NAMALWA (cell line): ENCODE results near the gene LYSMD2.
A peak's percentile ranks its signal among the peaks of the same experiment; 100 is the strongest.
"Not testable (repeated sequence)": the region's sequence is repeated elsewhere in the genome, so short reads cannot be mapped to it uniquely, and the experiment has no call there.

Source experiments
- DNase-seq: peaks from one replicate; pipeline ENCODE4 v3.0.0-alpha.2; 2015; ENCODE audit warnings: low spot score

LYSMD2 gene, protein sequence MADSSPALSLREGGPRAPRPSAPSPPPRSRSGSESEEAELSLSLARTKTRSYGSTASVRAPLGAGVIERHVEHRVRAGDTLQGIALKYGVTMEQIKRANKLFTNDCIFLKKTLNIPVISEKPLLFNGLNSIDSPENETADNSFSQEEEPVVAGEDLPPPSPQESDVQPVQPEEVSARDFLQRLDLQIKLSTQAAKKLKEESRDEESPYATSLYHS

DNA sequence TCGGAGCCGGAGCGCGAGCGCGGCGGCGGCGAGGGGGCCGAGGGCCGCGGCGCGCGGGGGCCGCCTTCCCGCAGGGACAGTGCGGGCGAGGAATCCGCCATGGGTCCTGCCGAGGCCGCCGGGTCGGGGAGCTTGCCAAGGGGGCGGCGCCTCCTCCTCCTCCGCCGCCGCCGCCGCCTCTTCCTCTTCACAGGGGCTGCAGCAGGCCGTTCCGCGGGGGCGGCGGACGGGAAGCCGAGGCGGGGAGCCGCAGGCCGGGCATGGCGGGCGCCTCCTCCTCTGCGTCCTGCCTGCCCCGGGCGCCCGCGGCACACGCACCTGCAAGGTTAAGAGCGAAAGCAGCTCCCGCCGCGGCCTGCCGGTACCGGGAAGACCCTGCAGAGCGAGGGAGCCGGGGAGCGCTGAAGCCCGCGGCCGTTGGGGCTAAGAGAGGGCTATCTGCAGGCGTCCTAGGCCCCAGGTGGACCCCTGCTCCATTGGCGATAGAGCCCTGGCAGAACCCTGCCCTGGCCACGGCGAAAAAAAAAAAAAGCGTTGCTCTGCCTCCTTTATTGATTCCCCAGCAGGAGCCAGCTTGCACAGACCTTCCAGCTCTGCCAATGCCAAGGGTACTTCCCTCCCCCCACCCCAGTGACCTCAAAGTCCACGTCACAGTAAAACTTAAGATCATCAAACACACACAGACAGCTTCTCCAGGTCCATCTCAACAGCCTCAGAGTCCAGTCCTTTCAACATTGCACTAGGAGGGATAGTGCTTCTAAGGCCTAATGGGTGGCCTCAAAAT lies at the start of gene LYSMD2:
LYSMD2 (minus strand) TSS at position 134 of the 784 bp plus-strand sequence; CDS start at position 101, 33 bp downstream.
- peak; percentile 59 for DNase-seq

DNA sequence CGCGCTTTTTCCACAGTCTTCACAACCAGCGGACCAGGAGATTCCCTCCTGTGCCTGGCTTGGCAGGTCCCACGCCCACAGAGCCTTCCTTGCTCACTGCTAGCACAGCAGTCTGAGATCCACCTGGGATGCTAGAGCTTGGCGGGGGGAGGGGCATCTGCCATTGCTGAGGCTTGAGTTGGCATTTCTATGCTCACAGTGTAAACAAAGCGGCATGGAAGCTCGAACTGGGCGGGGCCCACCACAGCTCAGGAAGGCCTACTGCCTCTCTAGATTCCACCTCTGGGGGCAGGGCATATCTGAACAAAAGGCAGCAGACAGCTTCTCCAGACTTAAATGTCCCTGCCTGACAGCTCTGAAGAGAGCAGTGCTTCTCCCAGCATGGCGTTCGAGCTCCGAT lies 49.7 kb upstream of the LYSMD2 start:
- not testable (repeated sequence) for DNase-seq

DNA sequence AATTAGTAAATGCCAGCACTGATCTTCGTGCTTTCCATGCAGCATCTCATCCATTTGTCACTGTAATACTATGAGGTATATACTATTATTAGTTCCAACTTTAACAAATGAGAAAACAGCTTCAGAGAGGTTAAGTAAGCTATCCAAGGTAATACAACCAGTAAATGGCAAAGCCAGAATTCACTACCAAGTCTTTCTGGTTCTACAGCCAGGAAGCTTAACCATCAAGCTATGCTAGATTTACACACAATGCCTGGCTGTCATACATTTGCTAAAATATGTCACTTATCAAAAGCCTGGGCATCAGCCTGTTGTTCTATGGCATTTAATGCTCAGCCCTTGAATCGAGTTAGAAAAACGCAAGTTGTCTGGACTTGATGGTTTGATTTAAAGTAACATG lies 46.5 kb upstream of the LYSMD2 start:
- DNase-seq = no peak

DNA sequence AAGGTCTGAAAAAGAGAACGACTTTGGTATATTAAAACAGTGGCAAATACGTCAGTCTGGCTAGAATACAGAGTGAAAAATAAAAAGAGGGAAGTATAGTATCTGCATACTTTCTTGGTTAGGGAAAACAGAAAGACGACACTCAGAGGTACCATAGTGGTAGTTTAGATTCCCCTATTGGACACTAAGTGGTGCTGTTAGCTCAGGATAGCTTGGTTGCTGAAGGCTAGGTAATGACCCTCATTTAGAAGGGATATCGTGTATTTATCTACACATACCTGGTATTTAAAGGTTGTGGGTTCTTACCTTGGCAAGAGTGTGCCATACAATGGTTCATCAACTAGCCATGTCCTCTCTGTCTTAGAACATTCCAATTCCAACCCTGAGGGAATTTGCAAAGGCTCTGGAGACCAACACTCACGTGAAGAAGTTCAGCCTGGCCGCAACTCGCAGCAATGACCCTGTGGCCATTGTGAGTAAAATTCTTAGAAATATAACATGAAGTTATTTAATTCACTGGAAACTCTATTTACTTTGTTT lies 45.0 kb upstream of the LYSMD2 start:
- peak; percentile 43 for DNase-seq

DNA sequence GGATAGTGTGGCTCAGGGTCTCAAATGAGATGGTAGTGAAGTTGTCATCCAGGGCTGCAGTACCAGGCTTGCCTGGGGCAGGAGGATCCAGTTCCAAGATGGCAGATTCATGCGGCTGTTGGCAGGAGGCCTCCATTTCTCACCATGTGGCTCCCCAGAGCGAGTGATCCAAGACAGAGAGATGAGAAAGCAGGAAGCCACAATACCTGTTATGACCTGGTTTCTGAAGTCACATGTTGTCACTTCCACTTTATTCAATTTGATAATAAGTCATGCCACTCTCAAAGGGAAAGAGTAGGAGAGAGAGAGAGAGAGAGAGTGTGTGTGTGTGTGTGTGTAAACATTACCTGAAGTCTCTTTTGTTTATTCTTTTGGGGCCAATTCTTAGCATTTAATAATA lies 44.1 kb upstream of the LYSMD2 start:
- no peak for DNase-seq

DNA sequence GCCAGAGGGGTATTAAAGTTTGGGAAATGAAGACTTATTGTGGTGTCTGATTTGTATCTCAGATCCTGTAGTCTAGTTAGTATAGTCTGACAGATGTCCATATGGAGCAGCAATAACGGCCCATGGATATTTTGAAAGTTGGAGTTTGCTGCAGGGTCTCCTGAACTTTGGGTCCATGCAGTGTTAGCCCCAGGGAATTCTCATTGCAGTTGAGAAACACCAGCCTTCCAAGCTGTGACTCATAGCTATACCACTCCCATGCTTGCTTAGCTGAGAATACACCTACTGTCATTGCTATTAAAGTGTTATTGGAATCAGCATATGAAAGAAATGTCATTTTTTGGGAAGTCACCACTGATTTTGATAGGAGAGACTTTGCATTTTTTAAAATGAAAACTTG lies 43.2 kb upstream of the LYSMD2 start:
- no peak for DNase-seq

DNA sequence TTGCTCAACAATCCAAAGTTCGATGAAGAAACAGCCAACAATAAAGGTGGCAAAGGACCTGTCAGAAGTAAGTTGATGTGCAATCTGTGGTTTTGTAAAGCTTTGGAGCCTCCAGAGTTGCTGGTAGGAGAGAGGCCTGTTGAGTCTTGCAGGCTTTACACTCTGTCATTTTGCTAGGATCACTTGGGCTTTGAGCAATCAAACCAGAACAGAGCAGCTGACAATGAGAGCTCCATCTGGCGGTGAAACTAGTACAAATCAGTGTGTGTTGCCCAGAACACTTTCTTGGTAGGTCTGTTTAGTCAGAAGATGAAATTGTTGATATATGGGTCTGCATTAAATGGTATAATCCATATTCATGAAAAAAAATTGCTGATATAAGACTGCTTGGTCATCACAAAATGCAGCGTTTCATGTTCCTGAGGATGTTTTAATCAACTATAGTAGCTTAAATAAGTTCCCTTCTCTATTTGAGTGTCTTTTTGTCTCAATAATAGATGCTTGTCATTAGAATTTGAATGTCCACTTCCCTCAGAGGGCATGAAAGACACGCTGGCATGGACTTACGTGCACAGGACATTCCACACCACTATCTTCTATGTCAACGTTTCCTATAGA lies 39.6 kb upstream of the LYSMD2 start:
- peak; percentile 88 for DNase-seq

DNA sequence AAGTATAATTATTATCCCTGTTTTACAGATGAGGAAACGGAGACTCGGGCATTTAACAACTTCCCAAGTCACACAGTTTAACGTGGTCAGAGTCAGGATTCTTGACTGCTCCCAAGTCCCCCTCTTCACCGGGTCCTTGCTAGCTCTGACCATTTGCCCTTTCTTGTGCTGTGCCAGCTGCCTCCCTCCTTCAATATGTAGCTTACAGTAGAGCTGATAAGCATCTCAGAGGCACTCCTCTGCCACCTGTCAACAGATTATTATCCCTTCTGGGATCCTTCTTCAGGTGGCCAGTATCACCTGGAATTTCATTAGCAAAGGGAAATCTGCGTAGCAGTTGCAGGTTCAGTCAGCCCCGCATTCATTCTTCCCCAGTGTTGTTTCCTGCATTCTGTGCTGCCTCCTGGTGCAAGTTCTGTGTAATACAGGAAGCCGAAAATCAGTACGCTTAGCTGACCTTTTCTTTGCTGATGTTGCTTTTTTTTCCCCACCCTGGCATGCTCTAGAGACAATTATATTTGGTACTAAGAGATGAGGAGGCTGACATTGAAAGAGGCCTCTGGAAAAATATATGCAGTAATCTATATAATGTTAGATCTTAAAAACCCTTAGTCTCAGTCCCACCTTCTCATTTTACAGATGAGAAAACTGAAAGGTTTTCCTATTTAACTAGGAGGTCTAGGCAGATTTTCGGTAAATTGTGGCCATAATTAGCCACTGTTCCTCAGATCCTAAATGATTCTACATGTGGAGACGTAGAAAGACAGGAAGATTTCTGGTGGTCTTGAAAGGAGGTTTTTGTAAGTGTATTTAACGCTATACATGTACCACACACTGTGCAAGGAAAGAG lies 38.7 kb upstream of the LYSMD2 start:
- peak; percentile 78 for DNase-seq

DNA sequence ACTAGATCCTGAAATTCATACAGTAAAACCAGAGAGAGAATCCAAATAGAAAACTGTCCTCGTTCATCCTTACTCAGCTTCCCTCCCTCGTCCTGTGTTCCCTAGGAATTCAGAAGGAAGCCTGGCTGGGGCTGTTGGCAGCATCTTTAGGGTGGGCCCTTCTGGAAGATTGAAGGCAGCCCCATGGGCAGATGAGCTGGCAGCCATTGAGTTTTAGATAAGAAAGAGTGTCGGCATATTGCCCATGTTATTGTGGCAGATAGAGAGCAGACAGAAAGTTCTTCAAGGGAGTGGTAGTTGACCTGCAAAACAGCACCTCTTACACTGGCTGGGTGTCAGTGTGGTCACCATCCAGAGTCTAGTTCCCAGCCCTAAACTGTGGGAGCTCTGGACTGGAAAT lies 37.5 kb upstream of the LYSMD2 start:
- no peak for DNase-seq

DNA sequence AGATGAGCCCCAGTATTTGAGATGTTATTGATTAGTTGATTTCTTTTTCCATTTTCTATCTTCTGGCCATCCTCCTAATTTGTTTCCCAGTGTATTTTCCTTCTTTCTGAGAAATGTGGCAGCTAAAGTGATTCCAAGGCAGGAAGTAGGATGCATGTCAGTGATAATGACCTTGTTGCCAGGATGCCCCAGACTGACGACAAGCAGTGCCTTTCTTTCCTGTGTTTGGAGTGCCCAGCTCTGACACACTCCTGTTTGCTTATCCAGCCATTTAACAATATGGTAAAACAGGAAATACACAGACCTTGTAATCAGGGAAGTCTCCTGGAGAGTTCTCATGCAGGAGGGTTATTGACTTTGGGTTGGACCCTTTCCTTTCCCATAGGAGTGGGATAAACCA lies 34.3 kb upstream of the LYSMD2 start:
- DNase-seq = no peak

DNA sequence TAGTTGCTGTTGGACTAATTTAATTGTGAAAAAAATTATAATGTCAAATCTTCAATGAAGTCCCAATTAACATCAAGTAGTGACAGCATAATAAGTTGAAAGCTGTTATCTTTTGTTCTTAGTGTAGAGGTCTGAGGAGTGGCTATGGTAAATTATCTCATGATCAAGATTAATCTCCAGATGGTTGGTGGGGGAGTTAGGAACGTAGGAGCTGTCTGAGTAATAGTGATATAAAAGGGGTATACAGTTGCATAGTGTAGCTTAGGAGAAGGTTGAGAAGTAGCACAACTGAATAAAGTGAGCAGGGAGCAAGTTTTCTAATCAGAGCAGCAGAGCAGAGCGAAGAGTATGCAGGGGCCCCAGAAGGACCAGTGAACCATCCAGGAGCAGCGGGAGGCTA lies 33.4 kb upstream of the LYSMD2 start:
- DNase-seq = no peak

DNA sequence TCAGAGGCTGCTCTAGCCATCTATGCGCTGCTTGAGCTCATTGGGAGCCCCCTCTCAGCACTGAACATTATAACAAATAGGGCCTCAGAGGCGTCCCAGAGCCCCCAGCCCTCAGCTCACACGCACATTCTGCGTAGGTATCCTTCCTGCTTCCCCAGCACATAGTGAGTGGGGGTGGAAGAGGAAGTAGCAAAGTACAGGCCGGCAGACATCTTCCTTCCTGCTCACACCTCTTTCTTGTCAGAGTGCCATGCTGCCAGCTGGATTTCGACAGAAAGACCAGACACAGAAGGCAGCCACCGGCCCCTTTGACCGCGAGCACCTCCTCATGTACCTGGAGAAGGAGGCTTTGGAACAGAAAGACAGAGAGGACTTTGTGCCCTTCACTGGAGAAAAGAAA lies 30.6 kb upstream of the LYSMD2 start:
- DNase-seq = no peak

DNA sequence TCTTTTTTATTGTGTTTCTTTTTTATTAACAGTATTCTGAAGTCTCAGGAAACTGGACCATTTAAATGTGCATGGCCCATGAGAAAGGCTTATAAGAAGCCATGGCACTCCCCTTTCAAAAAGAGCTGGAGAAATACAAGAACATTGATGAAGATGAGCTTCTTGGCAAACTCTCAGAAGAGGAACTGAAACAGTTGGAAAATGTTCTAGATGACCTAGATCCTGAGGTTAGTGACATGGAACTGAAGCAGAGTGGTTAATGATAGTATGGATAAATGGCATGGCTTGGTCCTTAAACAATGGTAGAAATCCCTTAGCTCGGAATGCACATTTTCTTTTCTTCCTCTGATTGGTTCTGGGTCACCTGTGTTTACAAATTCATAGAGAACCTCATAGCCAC lies 28.9 kb upstream of the LYSMD2 start:
- no peak for DNase-seq

DNA sequence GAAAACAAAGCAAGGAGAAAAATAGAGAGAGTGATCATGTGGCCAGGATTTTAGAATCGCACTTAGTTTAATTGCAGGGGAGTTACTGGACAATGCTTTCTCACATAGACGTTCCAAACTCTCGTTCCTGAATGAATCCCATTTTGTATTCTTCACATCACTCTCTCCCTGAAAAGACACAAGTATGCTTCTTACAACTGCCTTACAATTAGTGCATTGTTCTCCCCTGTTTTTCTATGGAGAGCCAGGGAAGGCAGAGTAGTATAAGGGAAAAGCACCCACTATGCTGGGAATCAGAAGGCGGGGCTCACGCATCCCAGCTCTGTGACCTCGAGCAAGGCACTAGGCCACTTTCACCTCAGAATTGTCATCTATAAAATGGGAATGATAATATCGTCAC lies 28.3 kb upstream of the LYSMD2 start:
- DNase-seq = no peak

DNA sequence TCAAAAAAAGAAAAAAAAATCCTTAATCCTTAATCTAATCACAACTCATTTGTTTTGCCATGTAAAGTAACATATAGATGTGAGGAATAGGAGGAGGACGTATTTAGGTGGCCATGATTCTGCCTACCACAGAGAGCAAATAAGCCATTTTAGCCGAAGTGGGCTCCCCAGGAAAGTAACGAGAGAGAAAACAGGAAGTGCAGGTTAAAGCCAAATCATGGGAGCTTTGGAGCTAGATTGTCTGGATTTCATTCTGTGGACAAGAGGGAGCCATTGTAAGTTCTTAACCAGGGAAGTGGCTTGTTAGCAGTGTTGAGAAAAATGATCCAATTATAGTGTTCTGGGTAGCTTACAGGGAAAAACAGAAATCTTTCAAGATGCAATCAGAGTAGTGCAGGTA lies 23.4 kb upstream of the LYSMD2 start:
- DNase-seq = no peak

DNA sequence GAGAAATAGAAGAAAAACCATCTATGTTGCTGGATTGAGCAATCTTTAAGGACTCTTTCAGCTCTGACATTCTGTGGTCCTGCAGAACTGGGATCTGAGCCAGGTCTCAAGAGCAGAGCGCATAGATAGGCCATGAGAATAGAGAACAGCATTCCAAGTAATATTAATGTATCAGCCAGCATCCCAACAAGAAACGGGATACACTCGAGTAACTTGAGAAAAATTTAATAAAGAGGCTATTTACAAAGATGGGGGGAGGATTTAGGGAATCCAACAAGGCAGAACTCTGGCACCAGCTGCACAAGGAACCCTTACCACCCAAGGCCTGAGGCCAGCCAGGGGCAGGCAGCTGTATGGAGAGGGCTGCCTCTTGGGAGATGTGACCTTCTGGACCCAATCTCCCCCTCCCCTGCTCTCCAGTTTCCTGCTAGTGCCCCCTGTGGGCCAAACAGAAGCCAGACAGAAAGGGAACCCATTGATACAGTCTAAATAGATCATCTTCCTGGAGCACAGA lies 22.2 kb upstream of the LYSMD2 start:
- peak; percentile 38 for DNase-seq

DNA sequence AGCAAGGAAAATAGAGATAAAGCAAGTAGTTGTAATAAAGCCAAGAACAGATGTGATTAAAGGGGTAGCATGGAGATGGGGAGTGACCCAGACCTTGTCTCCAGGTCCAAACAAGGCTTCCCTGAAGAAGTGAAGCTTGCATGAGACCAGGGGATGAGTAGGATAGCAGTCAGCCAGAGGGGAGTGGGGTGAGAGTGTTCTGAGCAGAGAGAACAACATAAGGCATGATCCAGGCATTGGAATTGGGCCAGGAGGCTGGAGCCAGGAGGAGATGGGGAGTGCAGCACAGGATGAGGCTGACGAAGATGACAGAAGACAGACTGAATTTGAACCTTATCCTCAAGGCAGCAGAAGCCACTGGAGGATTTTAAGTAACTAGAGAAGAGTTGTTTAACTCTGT lies 21.2 kb upstream of the LYSMD2 start:
- DNase-seq = no peak

DNA sequence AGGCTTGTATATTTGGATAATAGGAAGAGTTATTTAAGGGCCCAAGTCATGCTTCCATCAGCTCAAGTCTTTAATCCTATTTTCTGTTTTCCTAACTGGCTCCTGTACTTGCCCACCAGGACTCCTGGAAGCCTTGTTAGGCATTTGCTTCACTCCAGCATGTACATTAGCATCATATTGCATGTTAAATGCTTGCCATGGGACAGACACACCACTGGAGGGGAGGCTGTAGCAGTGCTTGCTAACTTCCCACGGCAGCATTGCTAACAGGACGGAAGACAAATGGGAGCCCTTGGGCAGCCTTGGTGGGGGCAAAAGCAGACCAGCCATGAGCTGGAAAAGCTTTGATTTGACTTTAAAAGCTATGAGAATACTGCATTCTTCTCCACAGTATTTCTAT lies 20.0 kb upstream of the LYSMD2 start:
- no peak for DNase-seq

DNA sequence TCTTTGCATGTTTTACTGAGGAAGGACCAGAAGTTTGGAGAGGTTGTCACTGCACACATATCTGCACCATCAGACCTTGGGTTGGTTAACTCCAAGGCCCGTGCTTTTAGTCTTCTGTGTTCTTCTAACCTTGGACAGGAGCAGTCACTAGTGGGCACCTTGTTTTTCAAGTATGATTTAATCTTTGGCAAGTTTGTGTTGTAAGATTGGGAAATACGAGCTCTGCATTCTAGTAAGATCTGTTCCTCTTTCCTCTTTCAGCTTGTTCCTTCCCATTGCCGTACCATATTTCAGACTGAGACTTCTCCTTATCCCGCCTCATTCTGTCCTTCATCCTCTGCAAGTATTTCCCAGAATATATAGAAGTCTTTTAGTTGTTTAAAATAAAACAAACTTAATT lies 19.0 kb upstream of the LYSMD2 start:
- DNase-seq = no peak

DNA sequence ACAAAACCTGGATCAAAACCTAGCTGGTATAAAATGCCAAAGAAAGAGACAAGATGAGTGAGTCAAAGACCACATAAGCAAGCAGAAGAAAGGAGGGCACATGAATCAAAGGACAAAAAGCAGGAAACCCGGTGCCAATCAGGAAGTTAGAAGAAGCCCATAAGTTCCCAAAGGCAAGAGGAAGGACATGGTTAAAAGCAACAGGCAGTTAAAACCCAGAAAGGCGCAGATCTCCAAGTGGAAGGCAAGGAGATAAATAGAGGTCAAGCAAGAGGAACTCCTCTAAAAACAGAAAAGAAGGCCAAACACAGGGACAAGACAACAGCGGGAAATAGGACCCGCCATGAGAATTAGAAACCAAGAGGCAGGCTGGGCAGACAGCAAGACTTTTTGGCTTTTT lies 18.3 kb upstream of the LYSMD2 start:
- no peak for DNase-seq

DNA sequence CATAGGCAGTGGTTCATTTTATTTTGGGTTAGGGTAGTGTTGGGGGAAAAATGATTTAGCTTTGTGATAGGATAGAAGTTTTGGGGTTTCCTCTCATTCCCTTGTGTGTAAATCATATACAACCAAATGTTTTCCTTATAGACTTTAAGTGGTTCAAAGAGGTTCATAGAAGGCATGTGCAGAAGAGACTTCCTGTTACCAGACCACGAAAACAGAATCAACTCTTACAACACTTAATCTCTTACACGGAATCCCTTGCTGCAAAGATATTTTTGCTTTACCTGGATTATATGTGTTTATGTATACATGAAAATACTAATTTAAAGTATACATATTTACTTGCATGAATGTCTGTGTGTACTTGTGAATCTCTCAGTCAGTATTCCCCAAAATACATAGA lies 16.8 kb upstream of the LYSMD2 start:
- DNase-seq = no peak

DNA sequence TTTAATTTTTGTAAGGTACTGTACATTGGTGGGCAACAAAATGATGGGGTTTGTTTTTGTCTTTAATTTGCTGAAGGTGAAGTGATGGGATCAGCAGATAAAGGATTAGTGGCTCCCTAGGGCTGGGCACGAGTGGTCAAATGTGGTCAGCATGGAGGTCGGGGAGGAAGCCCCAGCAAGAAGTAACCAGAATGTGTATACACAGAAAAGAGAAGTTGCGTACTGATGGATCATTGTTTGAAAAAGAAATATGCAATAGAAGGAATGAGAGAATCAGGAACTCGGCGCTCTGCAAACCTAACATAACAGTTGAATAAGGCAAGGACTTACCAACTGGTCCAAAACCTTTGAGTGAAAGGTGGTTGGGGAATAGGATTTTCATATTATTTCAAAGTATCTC lies 15.4 kb upstream of the LYSMD2 start:
- DNase-seq = no peak
